Gastrocnemius medialis (tissue), 4 donors: ENCODE measurements around the gene BCAP29.

Source experiments
- CTCF ChIP-seq, 5 experiments: fragments of 450-650 bp in 3 of 5; fragments of 200-600 bp in 2 of 5; sonication (generic) in 2 of 5; IDR thresholded peaks in 4 of 5; conservative IDR thresholded peaks in 1 of 5; 1 replicate in 4 of 5; 2 replicates in 1 of 5; pipeline ENCODE4 v1.5.1; 2016 to 2019; ENCODE audit warnings: antibody characterized with exemption in 5 of 5, mild to moderate bottlenecking in 3 of 5, moderate library complexity in 3 of 5
- POLR2A ChIP-seq, 2 donors: fragments of 450-650 bp; IDR thresholded peaks; one replicate each; pipeline ENCODE4 v1.6.1; 2017; ENCODE audit warnings: antibody characterized with exemption in 2 of 2, mild to moderate bottlenecking in 2 of 2, moderate library complexity in 2 of 2

GRCh38 chr7:107668296-107668695 is 88.2 kb downstream of the BCAP29 start:
- TF ChIP-seq CTCF (IDR thresholded peaks at IDR 0.05 in 4 of 5, conservative IDR thresholded peaks at IDR 0.05 in 1 of 5) (no peak), POLR2A (IDR thresholded peaks at IDR 0.05) (no peak)
